Globus pallidus (tissue), 1 donor: ENCODE measurements around the gene FAP.
A peak's percentile ranks its signal among the peaks of the same experiment; 100 is the strongest.

Experiments
- DNase-seq: peaks from one replicate; pipeline ENCODE4 v3.0.0-alpha.2; 2015; ENCODE audit warnings: low spot score

Gene FAP, protein sequence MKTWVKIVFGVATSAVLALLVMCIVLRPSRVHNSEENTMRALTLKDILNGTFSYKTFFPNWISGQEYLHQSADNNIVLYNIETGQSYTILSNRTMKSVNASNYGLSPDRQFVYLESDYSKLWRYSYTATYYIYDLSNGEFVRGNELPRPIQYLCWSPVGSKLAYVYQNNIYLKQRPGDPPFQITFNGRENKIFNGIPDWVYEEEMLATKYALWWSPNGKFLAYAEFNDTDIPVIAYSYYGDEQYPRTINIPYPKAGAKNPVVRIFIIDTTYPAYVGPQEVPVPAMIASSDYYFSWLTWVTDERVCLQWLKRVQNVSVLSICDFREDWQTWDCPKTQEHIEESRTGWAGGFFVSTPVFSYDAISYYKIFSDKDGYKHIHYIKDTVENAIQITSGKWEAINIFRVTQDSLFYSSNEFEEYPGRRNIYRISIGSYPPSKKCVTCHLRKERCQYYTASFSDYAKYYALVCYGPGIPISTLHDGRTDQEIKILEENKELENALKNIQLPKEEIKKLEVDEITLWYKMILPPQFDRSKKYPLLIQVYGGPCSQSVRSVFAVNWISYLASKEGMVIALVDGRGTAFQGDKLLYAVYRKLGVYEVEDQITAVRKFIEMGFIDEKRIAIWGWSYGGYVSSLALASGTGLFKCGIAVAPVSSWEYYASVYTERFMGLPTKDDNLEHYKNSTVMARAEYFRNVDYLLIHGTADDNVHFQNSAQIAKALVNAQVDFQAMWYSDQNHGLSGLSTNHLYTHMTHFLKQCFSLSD

DNA sequence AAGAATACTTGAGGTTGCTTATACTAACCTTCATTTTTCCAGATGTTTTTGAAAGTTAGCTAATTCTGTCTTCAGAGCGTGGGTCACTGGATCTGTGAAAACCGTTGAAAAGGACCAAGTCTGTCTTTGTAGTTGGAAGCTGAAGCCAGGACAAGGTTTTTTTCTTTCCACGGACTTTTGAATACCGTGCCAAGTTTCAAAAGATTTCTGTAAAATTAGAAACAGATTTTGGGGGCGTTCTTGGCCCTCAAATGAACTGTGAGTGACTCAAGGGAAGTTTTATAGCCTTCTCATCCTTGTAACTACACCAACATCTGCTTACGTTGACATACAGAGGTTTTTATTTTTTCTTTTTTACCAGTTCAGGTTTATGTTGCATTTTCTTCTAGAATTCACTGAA is at the start of gene FAP:
TSS of gene FAP (minus strand) at position 152 of the 400 bp plus-strand sequence. CDS start at position 34, 118 bp downstream.
- DNase-seq, result no peak

DNA sequence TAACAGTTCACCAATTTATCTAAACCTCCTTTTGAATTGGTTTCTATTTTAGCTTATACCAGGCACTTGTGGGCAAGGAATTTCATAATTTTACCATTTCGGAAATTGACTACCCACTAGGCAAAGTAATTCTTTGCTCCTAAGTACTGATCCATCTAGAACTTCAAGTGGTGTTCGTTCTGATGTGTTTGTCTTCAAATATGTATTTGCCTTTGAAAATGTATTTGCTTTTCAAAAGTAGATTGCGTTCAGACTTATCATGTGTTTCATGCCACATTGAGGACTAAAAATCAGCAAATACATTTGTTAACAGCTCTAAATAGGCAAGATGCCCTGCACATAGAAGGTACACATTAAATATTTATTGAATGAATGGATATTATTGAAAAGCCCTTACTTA is 48.5 kb upstream of the FAP start:
- DNase-seq, result no peak

DNA sequence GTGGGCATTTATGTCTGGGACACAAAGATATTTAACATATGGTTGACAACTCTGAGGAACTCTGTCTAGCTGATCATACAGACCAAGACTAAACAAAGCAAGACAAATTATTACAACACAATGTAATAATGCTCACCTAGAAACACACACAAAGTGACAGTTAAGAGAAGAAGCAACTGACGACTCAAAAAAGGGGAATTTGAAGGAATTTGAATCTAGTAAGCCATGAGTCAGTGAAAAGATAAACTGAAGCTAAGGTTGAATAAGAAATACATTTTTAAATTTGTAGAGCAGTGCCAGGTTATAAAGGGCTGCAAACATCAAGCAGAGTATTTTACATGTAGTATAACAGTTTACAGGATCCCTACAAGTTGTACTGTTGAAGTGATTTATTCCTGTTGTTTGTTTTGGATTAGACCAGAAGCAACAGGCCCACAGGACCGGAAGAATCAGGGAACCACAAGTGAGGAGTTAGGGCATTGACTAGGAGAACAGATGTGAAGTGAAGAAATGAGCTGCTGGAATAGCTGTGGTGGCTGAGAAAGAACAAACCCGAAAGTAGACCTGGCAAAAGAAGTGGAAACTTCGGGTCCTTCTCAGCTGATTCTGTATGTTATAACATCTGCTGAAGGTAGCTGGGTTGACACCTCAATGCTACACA is 39.6 kb upstream of the FAP start:
- DNase-seq, result no peak

DNA sequence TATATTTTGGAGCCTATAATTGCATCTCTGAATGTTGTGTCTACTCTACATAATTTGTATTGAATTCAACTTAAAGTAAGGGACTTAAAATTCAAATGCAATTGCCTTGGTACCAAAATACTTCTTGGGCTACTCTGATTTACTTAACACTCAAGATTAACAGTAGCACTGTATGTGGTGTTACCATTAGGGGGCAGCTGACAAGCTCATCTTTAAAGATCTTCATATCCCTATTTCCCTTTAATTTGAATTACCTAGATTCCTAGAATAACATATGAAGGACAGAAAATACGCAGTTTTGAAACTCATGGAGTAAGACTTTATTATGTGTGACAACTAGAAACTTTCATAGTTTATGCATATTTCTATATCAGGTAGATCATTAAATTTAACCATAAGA is 37.4 kb upstream of the FAP start:
- DNase-seq, result no peak

DNA sequence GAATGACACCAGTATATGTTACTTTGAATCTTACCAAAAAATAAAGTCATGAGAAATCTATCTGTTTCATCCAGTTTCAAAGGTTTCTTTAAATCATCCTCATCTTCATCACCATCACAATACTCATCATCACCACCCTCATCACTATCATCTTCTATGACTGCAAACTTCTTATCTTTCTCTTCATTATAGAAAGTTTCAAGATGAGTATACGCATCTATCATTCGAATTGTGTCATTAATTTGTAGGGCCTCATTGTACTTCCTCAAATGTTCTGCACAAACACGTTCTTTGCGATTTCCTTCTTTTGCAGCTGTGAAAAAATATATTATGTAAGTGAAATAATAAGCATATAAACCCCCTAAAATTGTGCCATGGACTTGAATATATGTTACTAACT is 34.1 kb upstream of the FAP start:
- DNase-seq, result no peak

DNA sequence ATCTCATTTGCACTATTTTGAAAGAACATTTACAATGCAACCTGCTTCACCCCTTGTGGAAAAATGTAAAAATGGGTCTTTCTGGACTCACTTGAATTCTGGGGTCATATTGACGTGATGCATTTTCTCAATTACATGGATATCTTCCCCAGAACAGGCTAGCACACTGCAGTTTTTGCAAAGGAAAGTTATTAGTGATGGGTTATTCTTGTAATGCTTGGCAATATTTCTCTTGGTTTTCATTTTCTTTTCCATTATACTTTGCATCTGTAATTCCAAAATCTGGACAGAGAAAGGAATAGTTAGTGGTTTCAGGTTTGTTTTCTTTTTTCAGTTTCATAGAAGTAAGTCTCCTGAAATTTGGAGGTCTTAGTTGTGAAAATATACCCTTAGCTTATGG is 24.8 kb upstream of the FAP start:
- no peak for DNase-seq

DNA sequence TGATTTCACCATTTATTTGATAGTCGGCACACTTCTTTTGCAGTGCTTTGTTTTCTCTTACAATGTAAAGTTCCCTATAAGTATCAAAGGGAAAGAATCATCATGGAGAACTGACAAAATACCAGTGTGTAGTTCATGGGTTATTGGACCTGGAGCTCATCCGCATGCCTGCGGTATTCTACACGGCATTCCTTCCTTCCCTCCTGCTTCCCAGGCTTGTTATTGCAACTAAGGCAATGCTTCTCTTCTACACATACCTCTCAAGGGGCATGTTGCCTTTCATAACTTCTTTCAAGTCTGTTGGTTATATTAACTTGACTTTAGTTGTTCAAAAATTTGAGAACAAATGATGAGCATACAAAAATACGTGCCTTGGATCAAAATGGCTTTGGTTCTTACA is 24.3 kb upstream of the FAP start:
- DNase-seq, result no peak

DNA sequence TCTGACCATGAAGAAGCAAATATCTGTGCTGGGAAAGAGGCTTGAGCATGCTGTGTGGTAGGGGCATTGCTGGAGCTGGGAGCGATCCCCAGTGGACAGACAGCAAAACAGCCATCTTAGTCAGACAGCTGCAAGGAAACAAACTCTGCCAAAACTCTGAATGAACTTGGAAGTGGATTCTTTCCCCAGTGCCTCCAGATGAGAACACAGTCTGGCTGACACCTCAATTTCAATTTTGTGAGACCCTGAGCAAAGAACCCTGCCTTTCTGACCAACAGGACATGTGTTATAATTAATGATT is 23.2 kb upstream of the FAP start:
- no peak for DNase-seq

DNA sequence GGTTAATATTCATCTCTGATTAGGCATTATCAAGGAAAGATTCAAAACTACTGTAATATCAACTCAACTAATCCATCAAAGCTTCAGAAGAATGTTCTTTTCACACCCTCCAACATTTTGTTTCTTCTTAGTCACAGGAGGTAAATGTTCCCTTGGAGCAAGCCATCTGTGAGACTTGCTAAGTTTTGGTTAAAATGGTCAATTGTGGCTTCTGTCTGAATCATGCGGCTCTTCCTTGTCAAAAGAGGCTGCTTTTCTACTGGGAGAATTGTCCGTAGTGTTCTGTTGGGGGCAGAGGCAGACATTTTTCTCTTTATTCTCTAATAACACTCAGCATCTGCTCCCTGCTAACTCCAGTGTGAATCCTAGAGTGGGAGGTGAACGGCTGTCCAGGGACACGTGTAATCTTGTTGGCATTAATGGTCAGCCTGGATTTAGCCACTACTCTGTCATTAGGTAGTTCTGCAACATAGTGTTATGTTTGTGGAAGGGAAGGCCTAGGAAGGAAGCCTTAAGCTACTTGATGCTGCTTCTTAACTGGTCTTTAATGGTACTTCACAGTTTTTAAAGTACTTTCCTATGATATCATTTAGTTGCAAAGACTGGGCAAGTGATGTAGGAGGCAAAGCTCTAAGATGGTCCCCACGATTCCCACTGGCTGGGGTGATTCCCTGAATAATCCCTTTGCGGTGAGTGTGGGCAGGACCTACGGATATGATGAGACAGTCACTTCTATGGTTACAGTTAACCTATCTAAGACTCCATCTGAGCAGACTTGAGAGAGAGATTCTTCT is 22.6 kb upstream of the FAP start:
- no peak for DNase-seq

DNA sequence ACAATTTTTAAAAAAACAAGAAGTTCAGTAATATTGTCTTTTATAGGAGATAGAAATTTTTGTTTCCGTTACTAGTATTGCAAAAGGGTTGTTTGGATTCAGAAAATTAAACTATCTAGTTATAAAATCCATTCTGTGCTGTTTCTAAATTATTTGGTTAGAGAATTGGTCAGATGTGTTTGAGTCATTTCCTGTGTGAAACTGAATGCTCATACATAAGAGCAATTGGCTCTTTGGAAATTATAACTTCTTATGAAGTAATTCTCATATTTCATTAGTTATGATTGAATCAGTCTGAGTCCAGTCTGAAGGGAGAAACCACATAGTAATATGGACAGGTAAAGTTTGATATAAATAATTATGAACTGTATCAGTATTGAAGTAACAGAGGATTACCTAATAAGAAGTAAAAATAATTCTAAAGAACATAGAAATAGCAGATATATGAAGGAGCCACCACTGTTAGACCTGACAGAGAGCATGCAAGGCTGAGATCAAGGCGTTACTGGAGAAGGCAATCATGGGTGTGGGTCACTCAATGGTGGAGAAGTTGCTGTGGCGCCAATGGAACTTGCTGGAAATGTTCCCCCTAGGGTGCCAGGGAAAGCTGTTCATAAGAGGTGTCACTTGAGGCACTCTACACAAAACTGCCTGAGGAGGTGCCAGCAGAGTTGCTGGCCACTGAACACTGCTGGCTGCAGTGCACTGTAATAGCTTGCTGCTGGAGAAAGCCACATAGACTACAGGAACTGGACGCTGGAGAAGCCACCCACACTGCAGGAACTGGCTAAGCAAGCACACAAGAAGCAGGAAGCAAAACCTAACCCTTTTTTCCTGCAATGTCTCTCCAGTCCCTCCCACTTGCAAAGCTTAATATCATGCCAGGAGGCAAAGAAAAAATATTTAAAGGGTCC is 18.0 kb upstream of the FAP start:
- peak; percentile 7 for DNase-seq

DNA sequence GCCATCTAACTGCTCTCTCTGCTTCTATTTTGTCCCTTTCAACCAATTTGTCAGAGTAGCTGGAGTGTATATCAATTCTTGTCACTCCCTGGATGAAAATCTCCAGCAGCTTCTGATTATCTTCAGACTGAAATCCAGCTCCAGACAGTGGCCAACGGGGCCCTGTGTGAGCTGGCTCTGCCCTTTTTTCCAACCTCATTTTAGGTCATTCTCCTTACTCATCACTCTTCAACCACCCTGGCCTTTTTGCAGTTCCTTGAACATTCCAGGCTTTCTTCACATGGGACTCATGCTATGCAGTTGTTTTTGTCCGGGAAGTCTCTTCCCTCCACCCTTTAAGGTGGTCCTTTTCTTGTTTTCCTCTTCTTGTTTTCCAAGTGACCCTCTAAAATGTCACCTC is 15.4 kb upstream of the FAP start:
- no peak for DNase-seq

DNA sequence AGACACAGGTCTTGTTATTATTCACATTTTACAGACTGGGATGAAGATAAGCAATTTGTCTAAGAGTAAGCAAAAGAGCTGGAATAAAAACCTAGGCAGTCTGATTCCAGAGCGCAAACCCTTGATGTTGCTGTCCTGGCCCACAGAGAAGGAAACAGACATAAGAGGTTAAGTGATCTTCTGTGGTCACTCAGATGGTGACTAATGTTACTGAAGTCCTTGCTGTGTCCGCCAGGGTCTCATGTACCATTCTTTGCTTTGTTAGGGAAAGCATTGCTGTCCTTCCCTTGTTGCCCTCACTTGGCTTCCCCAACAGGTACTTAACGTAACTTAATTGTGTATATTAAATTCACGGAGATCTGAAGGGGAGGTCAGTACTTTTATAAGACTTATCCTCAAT is 14.9 kb upstream of the FAP start:
- no peak for DNase-seq

DNA sequence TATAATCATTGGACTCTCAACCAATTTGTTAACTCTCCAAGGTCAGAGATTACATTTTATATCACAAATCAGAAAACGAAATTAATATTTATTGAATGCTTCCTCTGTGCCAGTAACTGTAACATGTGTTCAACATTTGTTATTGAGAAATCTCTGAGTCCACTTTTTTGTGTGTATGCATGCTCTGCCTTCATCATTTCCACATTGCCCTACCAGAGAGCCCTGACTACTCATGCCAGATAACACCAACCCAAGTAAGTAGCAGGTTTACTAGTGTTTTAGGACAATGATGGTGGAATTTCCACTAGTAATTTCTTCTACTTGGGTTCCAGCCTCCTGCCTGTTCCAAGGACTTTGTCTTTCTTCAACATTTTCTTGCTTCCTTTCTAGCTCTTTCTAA is 14.2 kb upstream of the FAP start:
- DNase-seq, result no peak

DNA sequence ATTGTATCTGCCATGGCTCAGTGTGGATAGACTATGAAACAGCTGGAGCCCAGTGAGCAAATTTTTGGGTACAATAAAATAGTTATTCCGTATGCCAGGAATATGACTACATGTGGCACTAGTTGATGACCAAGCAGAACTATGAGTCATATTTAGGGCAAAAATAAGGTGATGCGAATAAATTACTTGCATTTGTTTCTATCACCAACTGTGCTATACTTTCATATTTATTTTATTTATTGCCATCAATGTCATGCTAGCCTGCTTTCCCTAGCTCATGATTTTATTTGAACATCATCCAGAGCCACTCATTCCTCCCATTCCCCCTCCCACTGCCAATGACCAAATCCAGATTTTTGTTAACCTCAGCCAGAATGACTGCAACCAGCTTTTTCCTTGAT is 13.3 kb upstream of the FAP start:
- DNase-seq, result no peak

DNA sequence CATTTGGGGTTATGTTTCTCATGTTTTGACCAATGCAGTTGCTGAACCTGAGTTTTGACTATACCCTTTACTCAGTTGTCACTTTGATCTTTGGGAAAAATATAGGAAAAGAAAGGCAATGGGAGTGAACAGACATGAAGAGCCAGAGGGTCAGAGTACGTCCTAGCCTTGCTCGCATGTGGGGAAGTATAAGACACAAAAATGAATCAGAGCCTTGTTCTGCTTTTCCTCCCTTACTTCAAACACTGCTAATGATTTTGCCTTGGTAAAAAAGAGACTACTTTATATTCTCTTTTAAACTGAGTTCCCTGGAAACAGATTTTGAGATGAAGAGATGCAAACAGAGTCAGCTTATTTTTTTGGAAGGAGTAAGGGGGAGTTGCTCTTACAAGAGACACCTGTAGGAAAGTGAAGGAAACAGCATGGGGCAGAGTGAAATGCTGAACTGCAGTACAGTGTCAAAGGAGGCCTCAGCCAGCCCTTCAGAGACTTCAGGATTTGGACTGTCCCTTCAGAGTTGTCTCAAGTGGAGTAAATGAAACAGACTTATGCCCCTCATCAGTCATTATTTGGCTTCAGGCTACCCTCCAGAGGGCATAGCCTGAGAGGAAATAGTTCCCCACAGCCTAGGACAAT is 11.1 kb upstream of the FAP start:
- no peak for DNase-seq

DNA sequence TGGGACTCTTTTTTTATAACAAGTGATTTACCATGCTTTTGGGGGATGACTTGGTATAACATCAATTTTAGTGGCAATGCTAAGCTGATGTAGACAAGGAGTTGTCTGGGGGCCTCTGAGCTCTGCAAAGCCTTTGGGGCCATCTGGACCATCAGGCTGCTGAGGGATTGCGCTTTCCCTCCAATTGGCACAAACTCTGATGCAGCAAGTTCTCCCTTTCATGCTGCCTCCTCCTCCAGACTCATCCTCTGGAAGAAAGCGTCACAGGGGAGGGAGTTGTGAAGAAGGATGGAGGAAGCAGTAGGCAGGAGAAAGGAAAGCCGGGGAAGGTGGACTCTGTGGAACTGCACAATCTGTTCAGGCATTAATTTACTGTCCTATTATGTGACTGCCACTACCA is 10.2 kb upstream of the FAP start:
- DNase-seq, result no peak

DNA sequence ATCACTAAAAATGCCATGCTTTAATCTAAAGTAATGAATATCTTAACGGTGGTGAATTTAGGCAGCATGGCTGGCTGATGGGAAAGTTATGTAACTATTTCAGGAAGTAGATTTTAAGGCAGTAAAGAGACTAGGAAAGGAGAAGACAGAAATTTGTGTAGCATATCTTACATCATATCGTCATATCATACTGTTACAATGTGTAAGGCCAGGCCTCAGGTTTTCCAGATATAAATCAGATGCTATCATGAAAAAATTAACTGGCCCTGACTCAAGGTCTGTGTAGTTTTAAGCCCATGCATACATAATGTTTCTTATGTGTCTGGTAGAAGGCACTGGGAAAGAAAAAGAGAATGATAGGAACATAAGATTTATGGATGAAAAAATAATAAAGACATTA is 8.9 kb upstream of the FAP start:
- DNase-seq, result no peak

DNA sequence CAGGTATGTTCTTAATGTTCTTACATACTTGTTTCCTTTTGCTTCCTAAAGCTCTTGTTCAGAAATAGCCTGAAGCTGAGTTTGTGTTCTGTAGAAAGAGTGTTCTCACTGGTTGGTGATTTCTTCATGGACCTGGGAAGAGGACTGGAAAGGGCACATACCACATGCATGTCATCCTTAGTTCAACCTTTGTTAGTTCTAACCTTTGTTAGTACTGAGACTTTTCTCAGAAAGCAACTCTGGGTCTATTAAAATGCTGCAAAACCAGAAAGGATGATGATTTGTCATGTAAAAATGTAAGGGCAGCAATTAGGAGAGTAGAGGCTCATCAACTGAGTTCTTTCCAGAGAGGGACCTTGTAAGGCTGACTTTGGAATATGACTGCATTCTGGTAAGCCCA is 2.5 kb upstream of the FAP start:
- no peak for DNase-seq

DNA sequence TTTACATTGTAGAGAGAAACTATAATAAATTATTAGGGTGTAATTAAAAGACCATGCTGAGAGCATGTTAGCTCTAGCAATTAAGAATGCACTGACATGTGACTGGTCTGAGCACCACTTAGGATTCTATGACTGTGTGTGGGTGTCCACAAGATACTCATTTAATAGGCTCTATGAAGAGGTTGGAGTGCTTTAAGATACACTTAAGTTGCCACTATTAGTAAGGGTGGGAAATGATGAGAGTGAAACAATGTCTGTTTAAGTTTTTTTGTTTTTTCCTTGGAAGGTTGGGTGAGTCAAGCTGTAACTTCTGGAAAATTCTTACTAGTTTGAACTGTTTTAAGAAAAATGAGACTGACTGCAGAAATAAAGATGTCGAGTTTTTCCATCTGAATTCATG is 1.8 kb upstream of the FAP start:
- no peak for DNase-seq

DNA sequence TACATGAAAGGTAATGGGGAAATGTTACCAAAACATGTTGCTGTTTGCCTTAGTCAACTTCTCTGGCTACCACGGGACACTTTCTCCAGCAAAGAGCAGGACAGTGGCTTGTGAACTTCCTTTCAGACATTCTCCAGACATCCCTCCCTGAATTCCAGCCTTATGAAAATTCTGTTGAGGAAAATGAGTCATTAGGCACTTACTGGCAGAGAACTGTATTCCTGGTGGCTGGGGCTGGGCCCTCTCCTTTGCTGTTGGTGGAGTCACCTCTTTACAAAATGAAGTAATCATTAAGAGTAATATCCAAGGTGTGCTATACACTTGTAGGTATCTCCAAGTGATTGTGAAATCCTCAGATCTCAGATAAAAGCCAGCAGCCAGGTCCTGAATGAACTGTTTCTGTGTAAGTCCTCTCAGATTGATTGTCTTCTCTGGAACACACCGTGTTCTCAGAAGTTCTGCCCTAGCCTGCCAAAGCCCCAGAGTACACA is 1.3 kb upstream of the FAP start:
- DNase-seq, result no peak

DNA sequence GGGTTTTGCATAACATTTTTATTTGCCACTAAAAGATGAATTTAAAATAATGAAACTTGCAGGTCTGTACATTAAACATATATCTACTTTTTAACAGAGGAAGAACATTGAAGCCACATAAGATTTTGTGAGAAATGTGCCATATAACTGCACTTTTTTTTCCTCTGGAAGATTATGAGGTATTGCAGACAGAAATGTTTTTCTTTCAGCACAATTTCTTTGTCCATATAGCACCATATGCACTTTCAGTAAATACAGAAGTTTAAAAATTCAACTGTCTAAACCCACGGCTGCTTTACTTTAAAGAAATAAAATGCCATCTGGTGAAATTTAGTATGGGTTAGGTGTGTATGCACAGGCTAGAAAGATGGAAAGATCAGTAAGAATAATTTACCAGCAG is 470 bp upstream of the FAP start:
- DNase-seq, result no peak
